Panc1 (cell line): ENCODE results near the gene RPP38.

Experiments used
- POLR2AphosphoS5 ChIP-seq: IDR thresholded peaks from 2 replicates; pipeline ENCODE4 v1.6.1; 2012; ENCODE audit warnings: mild to moderate bottlenecking, low read depth, low read length, moderate library complexity
- SIN3A ChIP-seq: IDR thresholded peaks from 2 replicates; pipeline ENCODE4 v1.6.1; 2012; ENCODE audit warnings: low read depth, mild to moderate bottlenecking, low read length, moderate library complexity, borderline replicate concordance; ENCODE audit not compliant: insufficient read depth
- TF ChIP-seq, protein P1 (sequence below): fragments of 450-650 bp; IDR thresholded peaks from 2 replicates; pipeline ENCODE4 v1.5.1; 2017; ENCODE audit warnings: mild to moderate bottlenecking

DNA sequence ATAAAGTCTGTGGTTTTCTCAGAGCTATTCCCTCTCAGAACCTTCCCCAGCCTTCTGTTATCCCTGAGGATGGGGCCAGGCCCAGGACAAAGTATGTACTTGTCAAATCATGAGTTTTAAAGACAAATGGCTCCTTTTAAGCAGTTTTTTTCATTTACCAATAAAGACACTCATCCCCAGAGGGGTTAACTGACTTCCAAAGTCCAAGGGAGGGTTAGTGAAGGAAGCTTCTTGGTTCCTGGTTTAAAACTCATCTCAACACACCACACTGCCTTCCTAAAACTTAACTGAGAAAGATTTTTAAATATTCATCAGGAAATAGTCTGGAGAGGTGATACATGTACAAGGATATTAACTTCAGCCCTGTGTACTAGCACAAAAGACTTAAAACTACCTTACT, 55.4 kb downstream of the RPP38 start:
- TF ChIP-seq, protein P1, sequence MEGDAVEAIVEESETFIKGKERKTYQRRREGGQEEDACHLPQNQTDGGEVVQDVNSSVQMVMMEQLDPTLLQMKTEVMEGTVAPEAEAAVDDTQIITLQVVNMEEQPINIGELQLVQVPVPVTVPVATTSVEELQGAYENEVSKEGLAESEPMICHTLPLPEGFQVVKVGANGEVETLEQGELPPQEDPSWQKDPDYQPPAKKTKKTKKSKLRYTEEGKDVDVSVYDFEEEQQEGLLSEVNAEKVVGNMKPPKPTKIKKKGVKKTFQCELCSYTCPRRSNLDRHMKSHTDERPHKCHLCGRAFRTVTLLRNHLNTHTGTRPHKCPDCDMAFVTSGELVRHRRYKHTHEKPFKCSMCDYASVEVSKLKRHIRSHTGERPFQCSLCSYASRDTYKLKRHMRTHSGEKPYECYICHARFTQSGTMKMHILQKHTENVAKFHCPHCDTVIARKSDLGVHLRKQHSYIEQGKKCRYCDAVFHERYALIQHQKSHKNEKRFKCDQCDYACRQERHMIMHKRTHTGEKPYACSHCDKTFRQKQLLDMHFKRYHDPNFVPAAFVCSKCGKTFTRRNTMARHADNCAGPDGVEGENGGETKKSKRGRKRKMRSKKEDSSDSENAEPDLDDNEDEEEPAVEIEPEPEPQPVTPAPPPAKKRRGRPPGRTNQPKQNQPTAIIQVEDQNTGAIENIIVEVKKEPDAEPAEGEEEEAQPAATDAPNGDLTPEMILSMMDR: no peak
- TF ChIP-seq POLR2AphosphoS5: no peak
- TF ChIP-seq SIN3A: no peak
